Measurements from ENCODE around the gene CDH2.

DNA sequence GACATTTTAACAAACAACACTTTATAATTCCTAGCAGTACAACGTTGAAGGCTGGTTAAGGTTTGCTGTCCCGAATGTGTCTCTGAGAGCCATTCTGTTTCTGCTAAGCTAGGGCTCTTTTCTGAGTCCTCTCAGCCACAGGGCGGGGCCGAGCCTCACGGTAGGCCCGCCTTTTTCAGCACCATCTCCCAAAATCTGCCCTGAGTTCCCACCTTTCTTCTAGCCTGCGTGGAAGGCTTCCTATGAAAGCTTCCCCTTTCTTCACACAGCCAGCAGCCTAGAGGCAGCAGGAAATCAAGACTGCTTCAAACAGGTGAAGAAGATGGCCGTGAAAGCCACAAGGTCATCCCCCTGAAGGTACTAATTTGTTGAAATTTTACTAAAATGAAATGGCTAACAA is 255.5 kb downstream of the CDH2 start:
- TF ChIP-seq, protein P1, sequence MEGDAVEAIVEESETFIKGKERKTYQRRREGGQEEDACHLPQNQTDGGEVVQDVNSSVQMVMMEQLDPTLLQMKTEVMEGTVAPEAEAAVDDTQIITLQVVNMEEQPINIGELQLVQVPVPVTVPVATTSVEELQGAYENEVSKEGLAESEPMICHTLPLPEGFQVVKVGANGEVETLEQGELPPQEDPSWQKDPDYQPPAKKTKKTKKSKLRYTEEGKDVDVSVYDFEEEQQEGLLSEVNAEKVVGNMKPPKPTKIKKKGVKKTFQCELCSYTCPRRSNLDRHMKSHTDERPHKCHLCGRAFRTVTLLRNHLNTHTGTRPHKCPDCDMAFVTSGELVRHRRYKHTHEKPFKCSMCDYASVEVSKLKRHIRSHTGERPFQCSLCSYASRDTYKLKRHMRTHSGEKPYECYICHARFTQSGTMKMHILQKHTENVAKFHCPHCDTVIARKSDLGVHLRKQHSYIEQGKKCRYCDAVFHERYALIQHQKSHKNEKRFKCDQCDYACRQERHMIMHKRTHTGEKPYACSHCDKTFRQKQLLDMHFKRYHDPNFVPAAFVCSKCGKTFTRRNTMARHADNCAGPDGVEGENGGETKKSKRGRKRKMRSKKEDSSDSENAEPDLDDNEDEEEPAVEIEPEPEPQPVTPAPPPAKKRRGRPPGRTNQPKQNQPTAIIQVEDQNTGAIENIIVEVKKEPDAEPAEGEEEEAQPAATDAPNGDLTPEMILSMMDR (conservative IDR thresholded peaks at IDR 0.05; ENCODE audit: low read depth, low read length) = no peak
- TF ChIP-seq EZH2phosphoT487 (IDR thresholded peaks at IDR 0.05; ENCODE audit: borderline replicate concordance, low read length) = no peak

Measured in PC-3 (cell line).